HG03280 (cell line): ENCODE measurements around the gene C8G.
A peak's percentile ranks its signal among the peaks of the same experiment; 100 is the strongest.

ENCODE experiments used
- ATAC-seq: cut with Tn5 transposase; IDR thresholded peaks from one replicate; pipeline ENCODE4 v1.9.1; 2021; ENCODE audit warnings: mild to moderate bottlenecking, moderate library complexity; ENCODE audit not compliant: unreplicated experiment

The C8G gene

GRCh38 chr9:136944519-136945332 lies at the start of gene C8G, which contains the start of gene FBXW5:
TSS of gene C8G (plus strand) at chr9:136945243. CDS start at chr9:136945321, 78 bp downstream.
TSS of gene FBXW5 (minus strand) at chr9:136944738. CDS start at chr9:136944083, 655 bp downstream.
- peak; percentile 86 for ATAC-seq

- no peak for ATAC-seq
Observed at GRCh38 chr9:136896027-136896426, 49.0 kb upstream of the C8G start.

- ATAC-seq, result no peak
Observed at GRCh38 chr9:136898483-136899100, 46.5 kb upstream of the C8G start.

GRCh38 chr9:136899196-136899595 lies 45.8 kb upstream of the C8G start:
- peak; percentile 53 for ATAC-seq

- ATAC-seq, result no peak
Observed at GRCh38 chr9:136900556-136900955, 44.5 kb upstream of the C8G start.

GRCh38 chr9:136900988-136901515 lies 44.0 kb upstream of the C8G start:
- no peak for ATAC-seq

- ATAC-seq, result peak; percentile 53
Observed at GRCh38 chr9:136901516-136902258, 43.4 kb upstream of the C8G start.

- ATAC-seq, result peak; percentile 38
Observed at GRCh38 chr9:136902259-136902821, 42.7 kb upstream of the C8G start.

GRCh38 chr9:136903041-136903554 lies 41.9 kb upstream of the C8G start:
- no peak for ATAC-seq

- no peak for ATAC-seq
Observed at GRCh38 chr9:136906266-136906665, 38.8 kb upstream of the C8G start.

GRCh38 chr9:136907011-136907914 lies 37.8 kb upstream of the C8G start:
- ATAC-seq, result no peak

GRCh38 chr9:136910197-136910900 lies 34.7 kb upstream of the C8G start:
- no peak for ATAC-seq

- ATAC-seq, result no peak
Observed at GRCh38 chr9:136910901-136911245, 34.2 kb upstream of the C8G start.

- ATAC-seq, result no peak
Observed at GRCh38 chr9:136913701-136914438, 31.2 kb upstream of the C8G start.

GRCh38 chr9:136915632-136916329 lies 29.3 kb upstream of the C8G start:
- ATAC-seq, result no peak

GRCh38 chr9:136916330-136917184 lies 28.5 kb upstream of the C8G start:
- ATAC-seq, result no peak

GRCh38 chr9:136917902-136918301 lies 27.1 kb upstream of the C8G start:
- ATAC-seq, result no peak
